HG02623 (cell line): ENCODE results near the gene TTYH1.
"Not testable (repeated sequence)": the region's sequence is repeated elsewhere in the genome, so short reads cannot be mapped to it uniquely, and the experiment has no call there.

Source experiments
- ATAC-seq: cut with Tn5 transposase; IDR thresholded peaks from one replicate; pipeline ENCODE4 v1.9.1; 2021; ENCODE audit warnings: moderate library complexity; ENCODE audit not compliant: unreplicated experiment

Gene TTYH1

GRCh38 chr19:54458648-54459281, 43.5 kb downstream of the TTYH1 start:
- ATAC-seq, result no peak

- ATAC-seq, result no peak
Measured at GRCh38 chr19:54459282-54460229, 44.3 kb downstream of the TTYH1 start.

GRCh38 chr19:54460230-54461005, 45.2 kb downstream of the TTYH1 start:
- ATAC-seq, result no peak

GRCh38 chr19:54461210-54461609, 45.9 kb downstream of the TTYH1 start:
- no peak for ATAC-seq

GRCh38 chr19:54461613-54462012, 46.3 kb downstream of the TTYH1 start:
- no peak for ATAC-seq

- ATAC-seq, result no peak
Measured at GRCh38 chr19:54462047-54462654, 46.9 kb downstream of the TTYH1 start.

GRCh38 chr19:54462655-54463530, 47.6 kb downstream of the TTYH1 start:
- peak; percentile 1 for ATAC-seq

GRCh38 chr19:54463531-54464043, 48.3 kb downstream of the TTYH1 start, which contains the start of gene LENG9:
LENG9 (minus strand) TSS chr19:54463778; CDS start chr19:54463526, 252 bp downstream.
- ATAC-seq, result peak; percentile 42

GRCh38 chr19:54464044-54464629, 48.9 kb downstream of the TTYH1 start:
- peak; percentile 36 for ATAC-seq

- peak; percentile 39 for ATAC-seq
Measured at GRCh38 chr19:54464630-54465425, 49.6 kb downstream of the TTYH1 start.

GRCh38 chr19:54465426-54466109, 50.3 kb downstream of the TTYH1 start:
- ATAC-seq, result no peak

GRCh38 chr19:54466110-54466480, 50.8 kb downstream of the TTYH1 start:
- not testable (repeated sequence) for ATAC-seq

GRCh38 chr19:54469496-54469934, 54.3 kb downstream of the TTYH1 start:
- no peak for ATAC-seq

GRCh38 chr19:54470276-54470887, 55.1 kb downstream of the TTYH1 start:
- ATAC-seq, result no peak

GRCh38 chr19:54470991-54471782, 55.9 kb downstream of the TTYH1 start:
- no peak for ATAC-seq

- ATAC-seq, result no peak
Measured at GRCh38 chr19:54473071-54473891, 58.0 kb downstream of the TTYH1 start, which contains the start of gene CDC42EP5. CDC42EP5 (minus strand) TSS chr19:54473296; CDS start chr19:54465547, 7,749 bp downstream.
